Gastrocnemius medialis (tissue), 4 donors: Measurements from ENCODE around the gene PCDH9.

Source experiments
- POLR2A ChIP-seq, 2 donors: fragments of 450-650 bp; IDR thresholded peaks; one replicate each; pipeline ENCODE4 v1.6.1; 2017; ENCODE audit warnings: antibody characterized with exemption in 2 of 2, mild to moderate bottlenecking in 2 of 2, moderate library complexity in 2 of 2
- TF ChIP-seq, protein P1 (sequence below), 5 experiments: fragments of 450-650 bp in 3 of 5; fragments of 200-600 bp in 2 of 5; sonication (generic) in 2 of 5; IDR thresholded peaks in 4 of 5; conservative IDR thresholded peaks in 1 of 5; 1 replicate in 4 of 5; 2 replicates in 1 of 5; pipeline ENCODE4 v1.5.1; 2016 to 2019; ENCODE audit warnings: antibody characterized with exemption in 5 of 5, mild to moderate bottlenecking in 3 of 5, moderate library complexity in 3 of 5

DNA sequence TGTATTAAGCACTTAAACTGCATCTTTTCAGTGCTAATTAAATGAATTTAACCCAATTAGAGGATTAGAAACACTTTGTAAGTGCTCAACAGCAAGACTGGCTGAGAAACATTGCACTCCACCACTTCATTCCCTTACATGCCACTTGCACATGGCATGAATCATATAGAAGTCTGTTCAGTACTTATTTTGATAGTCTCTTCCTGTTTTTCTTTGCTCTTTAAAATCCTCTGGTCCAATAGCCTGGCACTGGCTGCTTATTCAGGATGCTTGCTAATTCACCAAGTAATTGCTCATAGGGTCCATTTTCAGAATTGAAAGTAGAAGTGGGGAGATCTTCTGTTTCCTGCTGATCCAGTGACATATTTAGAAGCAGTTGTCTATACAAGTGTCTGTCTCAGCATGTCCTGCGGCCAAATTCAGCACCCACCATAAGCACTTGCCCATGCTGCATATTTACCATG lies 900.1 kb downstream of the PCDH9 start:
- TF ChIP-seq, protein P1, sequence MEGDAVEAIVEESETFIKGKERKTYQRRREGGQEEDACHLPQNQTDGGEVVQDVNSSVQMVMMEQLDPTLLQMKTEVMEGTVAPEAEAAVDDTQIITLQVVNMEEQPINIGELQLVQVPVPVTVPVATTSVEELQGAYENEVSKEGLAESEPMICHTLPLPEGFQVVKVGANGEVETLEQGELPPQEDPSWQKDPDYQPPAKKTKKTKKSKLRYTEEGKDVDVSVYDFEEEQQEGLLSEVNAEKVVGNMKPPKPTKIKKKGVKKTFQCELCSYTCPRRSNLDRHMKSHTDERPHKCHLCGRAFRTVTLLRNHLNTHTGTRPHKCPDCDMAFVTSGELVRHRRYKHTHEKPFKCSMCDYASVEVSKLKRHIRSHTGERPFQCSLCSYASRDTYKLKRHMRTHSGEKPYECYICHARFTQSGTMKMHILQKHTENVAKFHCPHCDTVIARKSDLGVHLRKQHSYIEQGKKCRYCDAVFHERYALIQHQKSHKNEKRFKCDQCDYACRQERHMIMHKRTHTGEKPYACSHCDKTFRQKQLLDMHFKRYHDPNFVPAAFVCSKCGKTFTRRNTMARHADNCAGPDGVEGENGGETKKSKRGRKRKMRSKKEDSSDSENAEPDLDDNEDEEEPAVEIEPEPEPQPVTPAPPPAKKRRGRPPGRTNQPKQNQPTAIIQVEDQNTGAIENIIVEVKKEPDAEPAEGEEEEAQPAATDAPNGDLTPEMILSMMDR (IDR thresholded peaks at IDR 0.05 in 4 of 5, conservative IDR thresholded peaks at IDR 0.05 in 1 of 5) = no peak
- TF ChIP-seq POLR2A (IDR thresholded peaks at IDR 0.05) = no peak
